ENCODE data around the gene RNPS1. TPM values are rescaled to one million over a fixed set of nuclear protein-coding genes. Genes with fewer than 3 reads are reported as not detected.

The RNPS1 gene
- total and polyA plus RNA-seq, 9 of the 15 experiments (the other 6 are each of a cell fraction or from before 2014, with no cell fraction given), result 44.9 to 338 (median 202) TPM

GRCh38 chr16:2251296-2252111 is 16.4 kb downstream of the RNPS1 start, which contains the start of gene ECI1 (continued):
- TF ChIP-seq FOXO4 (CRISPR knock-in tag; IDR thresholded peaks at IDR 0.05) (no peak), BHLHE40 (IDR thresholded peaks at IDR 0.05; ENCODE audit: low read length) (peak; percentile 44; the same call in 1 of the 2 replicates), HMGN3 (IDR thresholded peaks at IDR 0.05; ENCODE audit: borderline replicate concordance, extremely low read depth, insufficient read length, low read depth, low read length) (peak; percentile 90), ZBTB5 (IDR thresholded peaks at IDR 0.05) (no peak), ARHGAP35 (IDR thresholded peaks at IDR 0.05; ENCODE audit: partially characterized antibody) (no peak), ZNF140 (CRISPR knock-in tag; IDR thresholded peaks at IDR 0.05) (no peak), NFXL1 (CRISPR knock-in tag; IDR thresholded peaks at IDR 0.05) (no peak), ZNF324 (CRISPR knock-in tag; IDR thresholded peaks at IDR 0.05) (no peak), FUS (optimal IDR thresholded peaks at IDR 0.05; ENCODE audit: low read depth, low read length) (peak; percentile 89), ZFX (CRISPR knock-in tag; IDR thresholded peaks at IDR 0.05) (peak; percentile 99), CEBPB (tag; IDR thresholded peaks at IDR 0.05) (no peak), ZNF121 (CRISPR knock-in tag; conservative IDR thresholded peaks at IDR 0.05) (no peak), ZHX1 (conservative IDR thresholded peaks at IDR 0.05; ENCODE audit: low read length) (0 out of 2 replicates have a peak, but pooled peaks have one; percentile 35), BRF1 (IDR thresholded peaks at IDR 0.05; ENCODE audit: borderline replicate concordance, extremely low read depth, insufficient read length) (no peak), NEUROD1 (IDR thresholded peaks at IDR 0.05; ENCODE audit: borderline replicate concordance, low read depth, low read length, partially characterized antibody) (no peak)

All from K562 (cell line).